Right renal pelvis (tissue), 4 donors: Measurements from ENCODE around the gene DLST. TPM values are rescaled to one million over a fixed set of nuclear protein-coding genes. Genes with fewer than 3 reads are reported as not detected.
"Not testable (repeated sequence)": the region's sequence is repeated elsewhere in the genome, so short reads cannot be mapped to it uniquely, and the experiment has no call there.

Experiments used
- DNase-seq, 4 donors: peaks; one replicate each; pipeline ENCODE4 v3.0.0-alpha.2; 2013; ENCODE audit warnings: low read depth in 4 of 4, low spot score in 3 of 4, missing footprints in 1 of 4
- polyA plus RNA-seq, 4 donors: library from polyadenylated mRNA; unstranded; fragments of 120-200 nt; gene quantifications; one replicate each; pipeline ENCODE4 v1.2.1, GENCODE V29; 2013; ENCODE audit not compliant: insufficient read length in 4 of 4

The DLST gene
- polyA plus RNA-seq, 4 donors, result 114 to 130 (median 118) TPM

- peak in 3 of 4 donors; percentile 27 to 49 (median 38) for DNase-seq
These were observed 32.4 kb downstream of the DLST start for GRCh38 chr14:74913986-74914573.

GRCh38 chr14:74915426-74915825, 33.7 kb downstream of the DLST start:
- no peak for DNase-seq

- no peak for DNase-seq
These were observed 34.1 kb downstream of the DLST start for GRCh38 chr14:74915826-74916225.

- no peak for DNase-seq
These were observed 35.4 kb downstream of the DLST start for GRCh38 chr14:74917178-74917543.

GRCh38 chr14:74917646-74918081, 35.9 kb downstream of the DLST start:
- no peak for DNase-seq

- DNase-seq, result no peak
These were observed 36.7 kb downstream of the DLST start for GRCh38 chr14:74918380-74918779.

- no peak for DNase-seq
These were observed 37.9 kb downstream of the DLST start for GRCh38 chr14:74919421-74920165.

GRCh38 chr14:74920281-74920680, 38.6 kb downstream of the DLST start:
- DNase-seq, result no peak

GRCh38 chr14:74921053-74921620, 39.4 kb downstream of the DLST start:
- DNase-seq, result no peak

GRCh38 chr14:74921987-74922751, 40.5 kb downstream of the DLST start:
- no peak for DNase-seq

- peak; percentile 40 to 69 (median 56) for DNase-seq
These were observed 41.2 kb downstream of the DLST start, which contains the start of gene RPS6KL1 for GRCh38 chr14:74922752-74923401. Gene RPS6KL1, minus strand, starts transcription at chr14:74923260. Its CDS starts 1,719 bp downstream, at chr14:74921541.

- no peak for DNase-seq
These were observed 42.3 kb downstream of the DLST start for GRCh38 chr14:74924061-74924460.

GRCh38 chr14:74927225-74927624, 45.5 kb downstream of the DLST start:
- DNase-seq, result no peak

- DNase-seq, result no peak
These were observed 47.5 kb downstream of the DLST start for GRCh38 chr14:74929242-74929641.

- not testable (repeated sequence) for DNase-seq
These were observed 50.0 kb downstream of the DLST start for GRCh38 chr14:74931744-74932143.

- DNase-seq, result no peak
These were observed 50.7 kb downstream of the DLST start for GRCh38 chr14:74932401-74932901.

- DNase-seq, result not testable (repeated sequence)
These were observed 51.2 kb downstream of the DLST start for GRCh38 chr14:74932936-74933335.

- DNase-seq, result no peak
These were observed 52.3 kb downstream of the DLST start for GRCh38 chr14:74934041-74934440.

GRCh38 chr14:74934476-74935359, 53.0 kb downstream of the DLST start:
- DNase-seq, result no peak

- DNase-seq, result no peak
These were observed 53.6 kb downstream of the DLST start for GRCh38 chr14:74935360-74935680.
